ENCODE data around the gene TIPARP.

GRCh38 chr3:156685198-156685597 lies 10.8 kb downstream of the TIPARP start:
- TF ChIP-seq EZH2 (IDR thresholded peaks at IDR 0.05; ENCODE audit: low read length, missing control alignments) (no peak), CTCF (conservative IDR thresholded peaks at IDR 0.05 in 1 of 2, IDR thresholded peaks at IDR 0.05 in 1 of 2; ENCODE audit: low read depth in 1 of 2, low read length in 2 of 2) (no peak)
